GM13977 (cell line): ENCODE measurements around the gene NANOS2.

ENCODE experiments used
- DNase-seq: peaks from one replicate; pipeline ENCODE4 v3.0.0; 2012; ENCODE audit warnings: low spot score
- in situ Hi-C: fragments of 300-500 bp; cut with MboI; formaldehyde crosslinking; loops from one replicate; pipeline ENCODE4 v1.12.0; 2022; ENCODE audit warnings: low sequenced_read_pairs, low pct_unique_long_range_greater_than_20kb, mixed read lengths, inconsistent platforms; ENCODE audit not compliant: unreplicated experiment
- TF ChIP-seq, protein P1 (sequence below): IDR thresholded peaks from 2 replicates; pipeline ENCODE4 v1.5.1; 2012; ENCODE audit warnings: mild to moderate bottlenecking, control low read depth; ENCODE audit not compliant: insufficient read depth; ENCODE audit errors: extremely low read depth, missing control alignments

Gene NANOS2

DNA sequence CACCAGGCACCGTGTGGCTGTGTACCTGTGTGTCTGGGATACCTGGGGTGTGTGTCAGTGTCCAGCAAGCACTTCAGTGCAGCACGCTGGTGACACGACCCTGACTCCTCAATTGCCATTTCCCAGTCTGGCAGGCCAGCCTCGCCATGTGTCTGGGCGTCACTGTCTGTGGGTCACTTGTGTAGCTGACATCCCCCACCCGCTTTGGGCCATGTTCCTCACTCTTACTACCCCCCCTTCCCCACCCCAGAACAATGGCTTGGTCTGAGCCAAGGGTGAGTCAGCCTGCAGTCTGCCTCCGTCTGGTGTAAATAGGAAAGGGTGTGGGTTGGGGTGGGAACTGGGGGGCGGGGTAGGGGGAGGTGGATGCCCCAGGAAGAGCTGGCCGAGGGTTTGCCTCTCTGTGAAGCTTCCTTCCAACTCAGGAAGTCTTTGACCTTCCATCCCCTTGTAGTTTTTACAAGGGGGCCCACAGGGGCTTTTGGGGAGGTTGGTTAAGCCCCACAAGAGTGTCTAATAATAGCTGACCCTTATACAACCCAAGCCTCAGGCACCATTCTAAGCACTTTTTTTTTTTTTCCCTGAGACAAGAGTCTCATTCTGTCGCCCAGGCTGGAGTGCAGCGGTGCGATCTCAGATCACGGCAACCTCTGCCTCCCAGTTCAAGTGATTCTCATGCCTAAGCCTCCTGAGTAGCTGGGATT, 41.5 kb upstream of the NANOS2 start:
- in situ Hi-C loops = no loop called here
- TF ChIP-seq, protein P1, sequence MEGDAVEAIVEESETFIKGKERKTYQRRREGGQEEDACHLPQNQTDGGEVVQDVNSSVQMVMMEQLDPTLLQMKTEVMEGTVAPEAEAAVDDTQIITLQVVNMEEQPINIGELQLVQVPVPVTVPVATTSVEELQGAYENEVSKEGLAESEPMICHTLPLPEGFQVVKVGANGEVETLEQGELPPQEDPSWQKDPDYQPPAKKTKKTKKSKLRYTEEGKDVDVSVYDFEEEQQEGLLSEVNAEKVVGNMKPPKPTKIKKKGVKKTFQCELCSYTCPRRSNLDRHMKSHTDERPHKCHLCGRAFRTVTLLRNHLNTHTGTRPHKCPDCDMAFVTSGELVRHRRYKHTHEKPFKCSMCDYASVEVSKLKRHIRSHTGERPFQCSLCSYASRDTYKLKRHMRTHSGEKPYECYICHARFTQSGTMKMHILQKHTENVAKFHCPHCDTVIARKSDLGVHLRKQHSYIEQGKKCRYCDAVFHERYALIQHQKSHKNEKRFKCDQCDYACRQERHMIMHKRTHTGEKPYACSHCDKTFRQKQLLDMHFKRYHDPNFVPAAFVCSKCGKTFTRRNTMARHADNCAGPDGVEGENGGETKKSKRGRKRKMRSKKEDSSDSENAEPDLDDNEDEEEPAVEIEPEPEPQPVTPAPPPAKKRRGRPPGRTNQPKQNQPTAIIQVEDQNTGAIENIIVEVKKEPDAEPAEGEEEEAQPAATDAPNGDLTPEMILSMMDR = no peak
- no peak for DNase-seq

DNA sequence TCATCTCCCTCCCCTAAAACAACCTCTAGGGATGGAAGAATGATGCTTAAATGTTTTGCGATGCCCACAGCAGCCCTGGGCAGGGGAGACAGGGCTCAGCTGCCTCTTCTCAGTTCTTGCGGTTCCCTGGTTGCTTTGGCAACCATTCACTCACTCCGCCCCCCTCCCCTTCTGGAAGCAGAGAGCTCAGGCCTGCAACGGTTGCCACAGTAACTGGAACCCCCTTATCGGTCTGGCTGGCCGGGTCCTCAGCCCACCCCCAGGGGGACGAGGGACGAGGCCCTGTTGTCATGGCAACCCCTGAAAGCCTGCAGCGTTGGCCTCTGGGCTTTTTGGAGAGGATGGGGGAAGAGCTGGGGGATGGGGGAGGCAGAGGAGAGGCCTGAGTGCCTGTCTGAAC, 39.6 kb upstream of the NANOS2 start:
- in situ Hi-C loops = no loop called here
- TF ChIP-seq, protein P1 = no peak
- DNase-seq = no peak

DNA sequence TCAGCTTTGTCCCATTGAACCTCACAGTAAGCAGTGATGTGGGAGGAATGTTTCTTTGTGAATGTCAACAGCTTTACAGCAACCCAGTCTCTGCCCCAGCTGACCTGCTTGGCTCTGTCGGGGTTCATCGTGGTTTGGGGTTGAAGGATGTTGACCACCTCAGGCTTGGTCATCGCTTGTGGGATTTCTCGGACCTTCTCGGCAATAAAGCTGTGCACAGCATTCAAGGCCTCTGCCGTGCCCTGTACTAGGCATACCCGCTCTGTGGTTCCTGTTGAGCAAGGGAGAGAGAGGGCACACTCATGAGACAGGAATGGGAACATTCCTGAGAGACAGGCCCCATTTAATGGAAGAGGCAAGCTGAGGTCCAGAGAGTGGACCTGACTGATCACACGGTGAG, 39.1 kb upstream of the NANOS2 start:
- TF ChIP-seq, protein P1 = no peak
- no peak for DNase-seq
- in situ Hi-C loops = no loop called here

DNA sequence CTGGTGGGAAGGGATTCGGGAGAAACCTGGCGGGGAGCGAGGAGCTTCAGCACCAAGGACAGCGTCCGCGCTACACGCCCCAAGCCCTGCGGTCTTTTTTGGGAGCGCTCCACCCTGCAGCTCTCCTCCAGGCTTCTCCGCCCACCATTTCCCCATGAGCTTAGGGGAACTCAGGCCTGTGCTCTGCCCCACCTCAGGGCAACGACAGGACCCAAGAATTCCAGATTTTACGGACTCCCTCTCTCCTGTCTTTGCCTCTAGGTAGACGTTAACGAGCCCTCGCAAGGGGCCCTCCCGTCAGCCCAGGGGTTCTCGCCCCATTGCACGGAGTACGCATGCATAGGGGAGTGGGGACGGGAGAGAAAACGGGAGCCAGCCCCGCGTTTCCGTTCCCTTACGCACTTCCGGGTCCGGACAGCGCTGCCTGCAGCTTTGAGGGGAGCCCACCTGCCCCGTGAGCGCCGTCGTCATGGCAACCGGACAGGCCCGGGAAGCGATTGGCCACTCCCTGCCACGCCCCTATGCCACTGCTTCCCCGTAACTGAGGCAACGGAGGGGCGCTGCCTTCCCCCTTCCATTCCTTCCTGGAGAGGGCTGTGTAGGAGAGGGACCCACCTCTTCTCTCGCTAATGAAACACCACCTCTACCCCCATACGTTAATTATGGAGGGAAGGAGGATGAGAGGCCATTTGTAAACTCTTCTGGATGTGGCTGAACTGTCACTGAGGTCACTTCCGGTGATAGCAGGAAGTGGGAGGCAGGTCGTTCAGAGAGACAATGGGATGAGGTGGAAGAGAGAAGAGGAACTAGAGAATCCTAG, 38.3 kb upstream of the NANOS2 start:
- TF ChIP-seq, protein P1 = no peak
- peak; percentile 55 for DNase-seq
- in situ Hi-C loops = no loop called here

DNA sequence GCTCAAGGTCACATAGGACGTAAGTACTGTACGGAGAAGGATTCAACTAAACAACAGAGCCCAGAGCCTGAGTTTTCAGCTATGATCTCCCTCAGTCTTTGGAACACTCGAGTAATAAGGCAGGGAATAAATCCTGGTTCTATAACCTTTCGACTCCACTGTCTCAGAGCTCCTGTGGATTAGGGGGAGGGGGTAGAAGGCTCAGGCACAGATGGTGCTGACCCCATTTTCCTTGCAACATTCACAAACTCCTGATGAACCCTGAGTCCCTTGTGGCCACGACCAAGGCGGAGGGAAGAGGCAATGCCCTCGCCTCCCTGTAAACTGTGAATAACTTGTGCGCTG, 37.7 kb upstream of the NANOS2 start:
- no peak for DNase-seq
- in situ Hi-C loops = no loop called here
- TF ChIP-seq, protein P1 = no peak

DNA sequence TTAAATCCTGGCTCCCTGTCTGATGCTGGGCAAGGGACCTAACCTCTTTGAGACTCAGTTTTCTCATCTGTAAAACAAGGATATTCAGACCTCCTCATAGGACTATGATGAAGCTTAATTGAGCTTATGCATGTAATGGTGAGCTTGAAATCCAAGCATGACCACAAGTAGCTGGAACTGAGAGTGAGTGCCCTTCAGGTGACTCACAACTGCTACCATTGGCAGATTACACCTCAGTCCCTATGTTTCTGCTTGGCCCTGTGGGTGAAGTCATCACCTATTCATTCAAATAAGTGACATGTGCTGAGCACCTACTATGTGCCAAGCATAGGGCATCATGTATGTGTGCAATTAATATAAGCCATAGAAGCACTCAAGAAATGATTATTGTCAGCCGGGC, 33.3 kb upstream of the NANOS2 start:
- TF ChIP-seq, protein P1 = no peak
- no peak for DNase-seq
- in situ Hi-C loops = no loop called here

DNA sequence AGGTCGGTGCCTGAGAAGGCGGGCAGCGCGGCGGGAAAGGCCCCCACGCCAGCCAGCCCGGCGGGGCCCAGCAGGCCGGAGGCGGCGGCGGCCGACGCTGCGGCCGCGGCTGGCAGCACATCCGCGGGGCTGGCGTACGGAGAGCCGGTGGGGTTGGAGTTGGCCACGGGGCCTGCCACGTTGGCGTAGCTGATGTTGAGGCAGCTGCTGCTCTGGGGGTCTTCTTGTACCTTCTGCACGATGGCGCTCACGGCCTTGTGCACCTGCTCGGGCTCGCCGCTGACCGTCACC, 25.9 kb upstream of the NANOS2 start:
- no peak for DNase-seq
- TF ChIP-seq, protein P1 = no peak
- in situ Hi-C loops = no loop called here
